GM20431 (cell line): ENCODE measurements around the gene HMCN1.

Experiments
- in situ Hi-C: fragments of 300-500 bp; cut with MseI, MboI; formaldehyde crosslinking; loops from one replicate; pipeline ENCODE4 v1.15.0; 2020; ENCODE audit warnings: low sequenced_read_pairs; ENCODE audit not compliant: unreplicated experiment

HMCN1 gene

GRCh38 chr1:185733818-185734735 lies at the start of gene HMCN1:
TSS of gene HMCN1 (plus strand) at chr1:185734391. CDS start at chr1:185734780, 389 bp downstream.
- in situ Hi-C loops: no loop called here

- in situ Hi-C loops: no loop called here
These were observed 47.1 kb upstream of the HMCN1 start for GRCh38 chr1:185686821-185687778.

- in situ Hi-C loops: no loop called here
These were observed 43.7 kb upstream of the HMCN1 start for GRCh38 chr1:185690527-185690926.

- in situ Hi-C loops: no loop called here
These were observed 40.5 kb upstream of the HMCN1 start for GRCh38 chr1:185693654-185694053.

- in situ Hi-C loops: no loop called here
These were observed 40.1 kb upstream of the HMCN1 start for GRCh38 chr1:185694081-185694480.

GRCh38 chr1:185695299-185695698 lies 38.9 kb upstream of the HMCN1 start:
- in situ Hi-C loops: no loop called here

- in situ Hi-C loops: no loop called here
These were observed 37.6 kb upstream of the HMCN1 start for GRCh38 chr1:185696422-185697150.

- in situ Hi-C loops: no loop called here
These were observed 34.3 kb upstream of the HMCN1 start for GRCh38 chr1:185699874-185700273.

GRCh38 chr1:185701650-185702049 lies 32.5 kb upstream of the HMCN1 start:
- in situ Hi-C loops: no loop called here

GRCh38 chr1:185704181-185704580 lies 30.0 kb upstream of the HMCN1 start:
- in situ Hi-C loops: no loop called here

GRCh38 chr1:185716095-185716494 lies 18.1 kb upstream of the HMCN1 start:
- in situ Hi-C loops: no loop called here

- in situ Hi-C loops: no loop called here
These were observed 15.2 kb upstream of the HMCN1 start for GRCh38 chr1:185719021-185719420.

- in situ Hi-C loops: no loop called here
These were observed 13.4 kb upstream of the HMCN1 start for GRCh38 chr1:185720633-185721272.

- in situ Hi-C loops: no loop called here
These were observed 12.6 kb upstream of the HMCN1 start for GRCh38 chr1:185721553-185721952.

GRCh38 chr1:185722098-185722497 lies 12.1 kb upstream of the HMCN1 start:
- in situ Hi-C loops: no loop called here

GRCh38 chr1:185727726-185728125 lies 6.5 kb upstream of the HMCN1 start:
- in situ Hi-C loops: no loop called here

GRCh38 chr1:185731446-185731845 lies 2.7 kb upstream of the HMCN1 start:
- in situ Hi-C loops: no loop called here

- in situ Hi-C loops: no loop called here
These were observed 1.2 kb upstream of the HMCN1 start for GRCh38 chr1:185732951-185733350.

- in situ Hi-C loops: no loop called here
These were observed 924 bp downstream of the HMCN1 start for GRCh38 chr1:185734929-185735700.
